H9 (cell line): ENCODE data around the gene TUT4. TPM values are rescaled to one million over a fixed set of nuclear protein-coding genes. Genes with fewer than 3 reads are reported as not detected.

Source experiments
- DNase-seq: peaks from one replicate; pipeline ENCODE4 v3.0.0-alpha.2; 2017
- H2AFZ ChIP-seq: one replicate; pipeline ENCODE4 v1.6.1; 2013; ENCODE audit warnings: mild to moderate bottlenecking, low read length, control low read depth, moderate library complexity
- H2AK5ac ChIP-seq: 2 replicates; pipeline ENCODE4 v1.6.1; 2013; ENCODE audit warnings: low read length, control low read depth, mixed read lengths; ENCODE audit not compliant: insufficient read length
- H2BK120ac ChIP-seq: one replicate; pipeline ENCODE4 v1.6.1; 2013; ENCODE audit warnings: low read depth, mild to moderate bottlenecking, low read length, control low read depth, inconsistent platforms; ENCODE audit not compliant: poor library complexity, severe bottlenecking
- H2BK12ac ChIP-seq: 2 replicates; pipeline ENCODE4 v1.6.1; 2013; ENCODE audit warnings: low read length, control low read depth, mixed read lengths, low read depth; ENCODE audit not compliant: insufficient read length
- H2BK15ac ChIP-seq: 2 replicates; pipeline ENCODE4 v1.6.1; 2013; ENCODE audit warnings: low read depth, low read length, control low read depth
- H2BK20ac ChIP-seq: one replicate; pipeline ENCODE4 v1.6.1; 2013; ENCODE audit warnings: low read depth, mild to moderate bottlenecking, low read length, control low read depth, inconsistent platforms; ENCODE audit not compliant: poor library complexity, severe bottlenecking
- H2BK5ac ChIP-seq: 2 replicates; pipeline ENCODE4 v1.6.1; 2013; ENCODE audit warnings: low read length, control low read depth, mixed read lengths; ENCODE audit not compliant: insufficient read length
- H3K14ac ChIP-seq: 2 replicates; pipeline ENCODE4 v1.6.1; 2013; ENCODE audit warnings: low read length, control low read depth; ENCODE audit not compliant: insufficient read depth
- H3K18ac ChIP-seq: 2 replicates; pipeline ENCODE4 v1.6.1; 2013; ENCODE audit warnings: low read depth, mild to moderate bottlenecking, mixed read lengths, low read length, control low read depth; ENCODE audit not compliant: insufficient read length
- H3K23ac ChIP-seq: 2 replicates; pipeline ENCODE4 v1.6.1; 2013; ENCODE audit warnings: low read length, control low read depth, mixed read lengths, low read depth; ENCODE audit not compliant: insufficient read length
- H3K23me2 ChIP-seq: 2 replicates; pipeline ENCODE4 v1.6.1; 2013; ENCODE audit warnings: low read depth, mild to moderate bottlenecking, mixed read lengths, low read length, control low read depth; ENCODE audit not compliant: insufficient read length, poor library complexity, severe bottlenecking
- H3K27ac ChIP-seq: 2 replicates; pipeline ENCODE4 v1.5.1; 2013; ENCODE audit warnings: low read length, control low read depth, mixed read lengths, low read depth; ENCODE audit not compliant: insufficient read length
- H3K27me3 ChIP-seq: 2 replicates; pipeline ENCODE4 v1.6.1; 2013; ENCODE audit warnings: low read length, control low read depth, inconsistent platforms; ENCODE audit not compliant: insufficient read depth
- H3K4ac ChIP-seq: 2 replicates; pipeline ENCODE4 v1.6.1; 2013; ENCODE audit warnings: low read depth, mild to moderate bottlenecking, control low read depth, inconsistent platforms, low read length, moderate library complexity
- H3K4me1 ChIP-seq: 2 replicates; pipeline ENCODE4 v1.6.1; 2013; ENCODE audit warnings: low read length, control low read depth, inconsistent platforms; ENCODE audit not compliant: insufficient read depth
- H3K4me2 ChIP-seq: 2 replicates; pipeline ENCODE4 v1.6.1; 2013; ENCODE audit warnings: low read length, control low read depth, mixed read lengths; ENCODE audit not compliant: insufficient read length, insufficient read depth
- H3K56ac ChIP-seq: 2 replicates; pipeline ENCODE4 v1.6.1; 2013; ENCODE audit warnings: low read depth, mild to moderate bottlenecking, mixed read lengths, low read length, control low read depth; ENCODE audit not compliant: insufficient read length
- H3K79me1 ChIP-seq: 2 replicates; pipeline ENCODE4 v1.6.1; 2013; ENCODE audit warnings: low read depth, mild to moderate bottlenecking, moderate library complexity, low read length, control low read depth, inconsistent platforms; ENCODE audit not compliant: insufficient read depth, poor library complexity, severe bottlenecking
- H3K79me2 ChIP-seq: 2 replicates; pipeline ENCODE4 v1.6.1; 2013; ENCODE audit warnings: low read length, control low read depth, inconsistent platforms; ENCODE audit not compliant: insufficient read depth
- H3K9ac ChIP-seq: 2 replicates; pipeline ENCODE4 v1.6.1; 2013; ENCODE audit warnings: low read length, control low read depth, mixed read lengths; ENCODE audit not compliant: insufficient read length; ENCODE audit errors: extremely low read depth
- H3K9me3 ChIP-seq: one replicate; pipeline ENCODE4 v1.6.1; 2013; ENCODE audit warnings: low read depth, low read length, inconsistent platforms; ENCODE audit not compliant: control insufficient read depth
- H3T11ph ChIP-seq: one replicate; pipeline ENCODE4 v1.6.1; 2013; ENCODE audit warnings: mild to moderate bottlenecking, low read length, control low read depth, inconsistent platforms
- H4K20me1 ChIP-seq: one replicate; pipeline ENCODE4 v1.6.1; 2013; ENCODE audit not compliant: control insufficient read depth, insufficient read length, insufficient read depth
- H4K5ac ChIP-seq: 2 replicates; pipeline ENCODE4 v1.6.1; 2013; ENCODE audit warnings: low read depth, mild to moderate bottlenecking, mixed read lengths, low read length, control low read depth; ENCODE audit not compliant: insufficient read length
- H4K8ac ChIP-seq: replicated peaks from 2 replicates; pipeline ENCODE4 v1.6.1; 2013; ENCODE audit warnings: low read length, control low read depth, mixed read lengths, low read depth; ENCODE audit not compliant: insufficient read length
- H4K91ac ChIP-seq: 2 replicates; pipeline ENCODE4 v1.6.1; 2013; ENCODE audit warnings: low read depth, mild to moderate bottlenecking, moderate library complexity, mixed read lengths, low read length, control low read depth; ENCODE audit not compliant: insufficient read length
- H3K27ac Mint-ChIP-seq, 3 experiments: 2 replicates in 2 of 3; 3 replicates in 1 of 3; pipeline ENCODE4 v1.8.0; 2020 to 2021; ENCODE audit warnings: mixed read lengths in 3 of 3, mild to moderate bottlenecking in 1 of 3, moderate library complexity in 1 of 3
- H3K27me3 Mint-ChIP-seq: 2 replicates; pipeline ENCODE4 v1.8.0; 2021; ENCODE audit warnings: low read depth, mild to moderate bottlenecking, moderate library complexity, mixed read lengths
- H3K36me3 Mint-ChIP-seq, 3 experiments: 2 replicates in 2 of 3; 3 replicates in 1 of 3; pipeline ENCODE4 v1.8.0; 2020 to 2021; ENCODE audit warnings: low read depth in 3 of 3, mixed read lengths in 3 of 3; ENCODE audit not compliant: insufficient read depth in 1 of 3
- H3K4me1 Mint-ChIP-seq, 2 experiments: 2 replicates each; pipeline ENCODE4 v1.8.0; 2020; ENCODE audit warnings: mixed read lengths in 2 of 2
- H3K4me3 Mint-ChIP-seq, 2 experiments: 2 replicates in 1 of 2; 3 replicates in 1 of 2; pipeline ENCODE4 v1.8.0; 2020 to 2021; ENCODE audit warnings: mild to moderate bottlenecking in 2 of 2, mixed read lengths in 2 of 2, moderate library complexity in 1 of 2
- H3K9me3 Mint-ChIP-seq, 2 experiments: 2 replicates in 1 of 2; 3 replicates in 1 of 2; pipeline ENCODE4 v1.8.0; 2020; ENCODE audit warnings: mild to moderate bottlenecking in 2 of 2, mixed read lengths in 2 of 2, moderate library complexity in 1 of 2
- WGBS: extraction: QIAGEN DNeasy Blood & Tissue Kit; methylation state at CpG from one replicate; pipeline ENCODE4 v1.1.7; 2013; ENCODE audit warnings: missing lambda C conversion rate, low lambda C conversion rate, mixed read lengths; ENCODE audit not compliant: insufficient read length; ENCODE audit errors: extremely low coverage; 5-methylcytosine and 5-hydroxymethylcytosine counted together
- total RNA-seq: library from RNA; stranded (reverse); gene quantifications from 2 replicates; pipeline ENCODE4 v1.2.1, GENCODE V29; 2021
- TF ChIP-seq, protein P1 (sequence below): fragments of 200-600 bp; sonication (generic); conservative IDR thresholded peaks from 3 replicates; pipeline ENCODE4 v1.8.0; 2021; ENCODE audit warnings: antibody characterized with exemption, mild to moderate bottlenecking

The TUT4 gene
- total RNA-seq, 1 experiment from 2014 or later: 59.3 TPM

DNA sequence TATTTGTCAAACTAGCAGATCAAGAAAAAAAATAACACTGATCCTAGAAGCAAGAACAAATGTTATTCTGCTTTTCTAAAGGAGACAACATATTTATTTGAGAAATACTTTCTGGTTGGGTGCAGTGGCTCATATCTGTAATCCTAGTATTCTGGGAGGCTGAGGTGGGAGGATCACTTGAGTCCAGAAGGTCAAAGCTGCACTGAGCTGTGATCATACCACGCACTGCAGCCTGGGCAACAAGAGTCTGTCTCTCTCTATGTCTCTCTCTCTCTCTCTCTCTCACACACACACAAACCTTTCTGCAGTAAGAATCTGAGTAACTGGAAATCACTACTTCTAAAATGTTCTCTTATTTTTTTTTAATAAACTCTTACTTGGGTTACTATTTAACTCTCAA, 117.2 kb downstream of the TUT4 start:
- H3K23ac ChIP-seq: no peak overlapping the region
- no peak overlapping the region for H4K5ac ChIP-seq
- no peak overlapping the region for H3K4ac ChIP-seq
- H3K9me3 ChIP-seq: no peaks in the 10 kb centered on the region
- peaks cover 5% of the 10 kb centered on the region; the same call in 1 of the 2 replicates for H3K4me1 ChIP-seq
- H4K91ac ChIP-seq: no peak overlapping the region
- peaks cover 8 to 48% (median 34%) of the 10 kb centered on the region in 3 experiments; a peak in 6 of 7 replicates for H3K36me3 Mint-ChIP-seq
- H2BK120ac ChIP-seq: no peak overlapping the region
- no peak overlapping the region for H3K14ac ChIP-seq
- no peaks in the 10 kb centered on the region for H3K23me2 ChIP-seq
- no peak overlapping the region for H2BK15ac ChIP-seq
- H3K27me3 ChIP-seq: no peaks in the 10 kb centered on the region
- H3K27ac ChIP-seq: no peak overlapping the region
- no peak overlapping the region for H4K8ac ChIP-seq
- H3K56ac ChIP-seq: no peak overlapping the region
- no peaks in the 10 kb centered on the region for H3K9me3 Mint-ChIP-seq
- H2AFZ ChIP-seq: no peak overlapping the region
- no peaks in the 10 kb centered on the region for H3K79me2 ChIP-seq
- no peak overlapping the region; a peak in 1 of 7 replicates for H3K27ac Mint-ChIP-seq
- no peaks in the 10 kb centered on the region for H3K27me3 Mint-ChIP-seq
- H2BK20ac ChIP-seq: no peak overlapping the region
- no peak overlapping the region for H2BK12ac ChIP-seq
- H3K4me3 Mint-ChIP-seq: no peak overlapping the region
- no peak overlapping the region for H3K9ac ChIP-seq
- no peak for DNase-seq
- H4K20me1 ChIP-seq: no peaks in the 10 kb centered on the region
- no peak overlapping the region for H2AK5ac ChIP-seq
- H3K79me1 ChIP-seq: no peaks in the 10 kb centered on the region
- no peak overlapping the region for H2BK5ac ChIP-seq
- peaks cover 9 to 10% of the 10 kb centered on the region in 2 experiments for H3K4me1 Mint-ChIP-seq
- no peak overlapping the region for H3K4me2 ChIP-seq
- TF ChIP-seq, protein P1, sequence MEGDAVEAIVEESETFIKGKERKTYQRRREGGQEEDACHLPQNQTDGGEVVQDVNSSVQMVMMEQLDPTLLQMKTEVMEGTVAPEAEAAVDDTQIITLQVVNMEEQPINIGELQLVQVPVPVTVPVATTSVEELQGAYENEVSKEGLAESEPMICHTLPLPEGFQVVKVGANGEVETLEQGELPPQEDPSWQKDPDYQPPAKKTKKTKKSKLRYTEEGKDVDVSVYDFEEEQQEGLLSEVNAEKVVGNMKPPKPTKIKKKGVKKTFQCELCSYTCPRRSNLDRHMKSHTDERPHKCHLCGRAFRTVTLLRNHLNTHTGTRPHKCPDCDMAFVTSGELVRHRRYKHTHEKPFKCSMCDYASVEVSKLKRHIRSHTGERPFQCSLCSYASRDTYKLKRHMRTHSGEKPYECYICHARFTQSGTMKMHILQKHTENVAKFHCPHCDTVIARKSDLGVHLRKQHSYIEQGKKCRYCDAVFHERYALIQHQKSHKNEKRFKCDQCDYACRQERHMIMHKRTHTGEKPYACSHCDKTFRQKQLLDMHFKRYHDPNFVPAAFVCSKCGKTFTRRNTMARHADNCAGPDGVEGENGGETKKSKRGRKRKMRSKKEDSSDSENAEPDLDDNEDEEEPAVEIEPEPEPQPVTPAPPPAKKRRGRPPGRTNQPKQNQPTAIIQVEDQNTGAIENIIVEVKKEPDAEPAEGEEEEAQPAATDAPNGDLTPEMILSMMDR: no peak
- H3K18ac ChIP-seq: no peak overlapping the region
- no CpG with 5 or more reads among the region's 1 CpG for WGBS
- H3T11ph ChIP-seq: no peak overlapping the region
